Right atrium auricular region (tissue), 2 donors: Measurements from ENCODE around the gene MCRIP1. TPM values are rescaled to one million over a fixed set of nuclear protein-coding genes. Genes with fewer than 3 reads are reported as not detected.

Experiments used
- DNase-seq: peaks from one replicate; pipeline ENCODE4 v3.0.0-alpha.2; 2019; ENCODE audit warnings: low spot score
- H3K27ac ChIP-seq, 2 donors: fragments of 200-600 bp; sonication (generic); 1 replicate in 1 of 2; 2 replicates in 1 of 2; pipeline ENCODE4 v1.5.1; 2016 to 2019
- H3K27me3 ChIP-seq, 2 donors: fragments of 200-600 bp; sonication (generic); one replicate each; pipeline versions ENCODE4 v1.5.1 to v1.6.0; 2017 to 2019
- H3K36me3 ChIP-seq: fragments of 200-600 bp; sonication (generic); one replicate; pipeline ENCODE4 v1.5.1; 2016
- H3K4me1 ChIP-seq, 2 donors: fragments of 200-600 bp; sonication (generic); one replicate each; pipeline versions ENCODE4 v1.5.1 to v1.6.0; 2017 to 2019
- H3K4me3 ChIP-seq, 2 donors: fragments of 200-600 bp; sonication (generic); 1 replicate in 1 of 2; 2 replicates in 1 of 2; pipeline ENCODE4 v1.5.1; 2017 to 2019; ENCODE audit warnings: mild to moderate bottlenecking in 1 of 2, moderate library complexity in 1 of 2
- H3K9me3 ChIP-seq, 2 donors: fragments of 200-600 bp; sonication (generic); one replicate each; pipeline ENCODE4 v1.5.1; 2019
- CTCF ChIP-seq, 2 donors: fragments of 200-600 bp; sonication (generic); IDR thresholded peaks; one replicate each; pipeline ENCODE4 v1.5.1; 2019; ENCODE audit warnings: antibody characterized with exemption in 2 of 2
- total RNA-seq, 2 donors: library from RNA; depleted of rRNA; stranded (reverse); fragments of >200 nt; gene quantifications; one replicate each; pipeline ENCODE4 v1.1.0, GENCODE V29; 2016

MCRIP1 gene
- total RNA-seq, 2 donors from 2014 or later = 91.3 to 108 TPM

GRCh38 chr17:81858170-81858966 is 25.3 kb upstream of the MCRIP1 start:
- no peak for DNase-seq
- no peak for TF ChIP-seq CTCF (IDR thresholded peaks at IDR 0.05)
- H3K27me3 ChIP-seq = no peaks in the 10 kb centered on the region
- H3K4me3 ChIP-seq = peak overlapping the region; percentile 91 to 97
- H3K36me3 ChIP-seq = peaks cover 56% of the 10 kb centered on the region
- H3K27ac ChIP-seq = peak overlapping the region in 1 of 2 donors; percentile 96
- no peaks in the 10 kb centered on the region for H3K9me3 ChIP-seq
- H3K4me1 ChIP-seq = peaks cover 0 to 53% of the 10 kb centered on the region in 2 donors

- H3K4me1 ChIP-seq = peaks cover 0 to 38% of the 10 kb centered on the region in 2 donors
- no peak overlapping the region for H3K4me3 ChIP-seq
- no peaks in the 10 kb centered on the region for H3K27me3 ChIP-seq
- H3K27ac ChIP-seq = no peak overlapping the region
- no peak for DNase-seq
- H3K9me3 ChIP-seq = no peaks in the 10 kb centered on the region
- TF ChIP-seq CTCF (IDR thresholded peaks at IDR 0.05) = no peak
- H3K36me3 ChIP-seq = peaks cover 82% of the 10 kb centered on the region
Observed at GRCh38 chr17:81854974-81855774, 22.1 kb upstream of the MCRIP1 start.

- Histone ChIP-seq H3K9me3 (no peaks in the 10 kb centered on the region), H3K36me3 (peaks cover 83% of the 10 kb centered on the region), H3K4me3 (no peak overlapping the region), H3K27ac (no peak overlapping the region), H3K27me3 (no peaks in the 10 kb centered on the region), H3K4me1 (peaks cover 0 to 11% of the 10 kb centered on the region in 2 donors)
- no peak for TF ChIP-seq CTCF (IDR thresholded peaks at IDR 0.05)
- no peak for DNase-seq
Observed at GRCh38 chr17:81852237-81852636, 19.1 kb upstream of the MCRIP1 start.

GRCh38 chr17:81851423-81851822 is 18.3 kb upstream of the MCRIP1 start:
- DNase-seq = no peak
- Histone ChIP-seq H3K4me3 (no peak overlapping the region), H3K9me3 (no peaks in the 10 kb centered on the region), H3K27ac (no peak overlapping the region), H3K27me3 (no peaks in the 10 kb centered on the region), H3K36me3 (peaks cover 84% of the 10 kb centered on the region), H3K4me1 (peaks cover 0 to 11% of the 10 kb centered on the region in 2 donors)
- TF ChIP-seq CTCF (IDR thresholded peaks at IDR 0.05) = no peak

GRCh38 chr17:81849457-81849856 is 16.4 kb upstream of the MCRIP1 start:
- no peak overlapping the region for H3K4me3 ChIP-seq
- TF ChIP-seq CTCF (IDR thresholded peaks at IDR 0.05) = no peak
- H3K9me3 ChIP-seq = no peaks in the 10 kb centered on the region
- peaks cover 84% of the 10 kb centered on the region for H3K36me3 ChIP-seq
- no peak for DNase-seq
- no peak overlapping the region for H3K27ac ChIP-seq
- H3K27me3 ChIP-seq = no peaks in the 10 kb centered on the region
- no peaks in the 10 kb centered on the region for H3K4me1 ChIP-seq
